ENCODE results near the gene TAB2.

TAB2 gene

GRCh38 chr6:149331043-149331807 lies 13.7 kb downstream of the TAB2 start:
- Histone ChIP-seq H3K27me3 (ENCODE audit: low read depth) (no peaks in the 10 kb centered on the region), H3K9me3 (no peaks in the 10 kb centered on the region), H3K36me3 (replicated peaks) (no peaks in the 10 kb centered on the region), H3K4me3 (no peak overlapping the region), H3K4me1 (peaks cover 65% of the 10 kb centered on the region)
- in situ Hi-C loops (cut with MboI; ENCODE audit: low sequenced_read_pairs), result no loop called here
- no peak for DNase-seq (ENCODE audit: low spot score in 2 of 2)

- H3K4me1 ChIP-seq, result peaks cover 69% of the 10 kb centered on the region
- H3K9me3 ChIP-seq, result no peaks in the 10 kb centered on the region
- H3K4me3 ChIP-seq, result no peak overlapping the region
- no peak for DNase-seq (ENCODE audit: low spot score in 2 of 2)
- no peaks in the 10 kb centered on the region for H3K36me3 ChIP-seq (replicated peaks)
- in situ Hi-C loops (cut with MboI; ENCODE audit: low sequenced_read_pairs), result no loop called here
- H3K27me3 ChIP-seq (ENCODE audit: low read depth), result no peaks in the 10 kb centered on the region
These were observed 14.4 kb downstream of the TAB2 start for GRCh38 chr6:149331871-149332270.

GRCh38 chr6:149332602-149333265 lies 15.2 kb downstream of the TAB2 start:
- Histone ChIP-seq H3K36me3 (replicated peaks) (no peaks in the 10 kb centered on the region), H3K9me3 (no peaks in the 10 kb centered on the region), H3K4me1 (peaks cover 64% of the 10 kb centered on the region), H3K27me3 (ENCODE audit: low read depth) (no peaks in the 10 kb centered on the region), H3K4me3 (no peak overlapping the region)
- peak; percentile 23 to 85 for DNase-seq (ENCODE audit: low spot score in 2 of 2)
- in situ Hi-C loops (cut with MboI; ENCODE audit: low sequenced_read_pairs), result no loop called here

GRCh38 chr6:149333266-149333620 lies 15.7 kb downstream of the TAB2 start:
- Histone ChIP-seq H3K36me3 (replicated peaks) (no peaks in the 10 kb centered on the region), H3K27me3 (ENCODE audit: low read depth) (no peaks in the 10 kb centered on the region), H3K9me3 (no peaks in the 10 kb centered on the region), H3K4me3 (no peak overlapping the region), H3K4me1 (peaks cover 60% of the 10 kb centered on the region)
- DNase-seq (ENCODE audit: low spot score in 2 of 2), result no peak
- in situ Hi-C loops (cut with MboI; ENCODE audit: low sequenced_read_pairs), result no loop called here

- peaks cover 57% of the 10 kb centered on the region for H3K4me1 ChIP-seq
- H3K27me3 ChIP-seq (ENCODE audit: low read depth), result no peaks in the 10 kb centered on the region
- no peaks in the 10 kb centered on the region for H3K36me3 ChIP-seq (replicated peaks)
- no peaks in the 10 kb centered on the region for H3K9me3 ChIP-seq
- no peak for DNase-seq (ENCODE audit: low spot score in 2 of 2)
- H3K4me3 ChIP-seq, result no peak overlapping the region
- in situ Hi-C loops (cut with MboI; ENCODE audit: low sequenced_read_pairs), result no loop called here
These were observed 16.7 kb downstream of the TAB2 start for GRCh38 chr6:149334201-149334600.

- no peak overlapping the region for H3K4me3 ChIP-seq
- H3K36me3 ChIP-seq (replicated peaks), result no peaks in the 10 kb centered on the region
- in situ Hi-C loops (cut with MboI; ENCODE audit: low sequenced_read_pairs), result no loop called here
- H3K9me3 ChIP-seq, result no peaks in the 10 kb centered on the region
- no peaks in the 10 kb centered on the region for H3K27me3 ChIP-seq (ENCODE audit: low read depth)
- peaks cover 53% of the 10 kb centered on the region for H3K4me1 ChIP-seq
- no peak for DNase-seq (ENCODE audit: low spot score in 2 of 2)
These were observed 17.2 kb downstream of the TAB2 start for GRCh38 chr6:149334682-149335160.

GRCh38 chr6:149335924-149336608 lies 18.6 kb downstream of the TAB2 start:
- no peak for DNase-seq (ENCODE audit: low spot score in 2 of 2)
- Histone ChIP-seq H3K9me3 (no peaks in the 10 kb centered on the region), H3K4me1 (peaks cover 47% of the 10 kb centered on the region), H3K27me3 (ENCODE audit: low read depth) (no peaks in the 10 kb centered on the region), H3K36me3 (replicated peaks) (no peaks in the 10 kb centered on the region), H3K4me3 (no peak overlapping the region)
- in situ Hi-C loops (cut with MboI; ENCODE audit: low sequenced_read_pairs), result no loop called here

- peaks cover 42% of the 10 kb centered on the region for H3K4me1 ChIP-seq
- H3K36me3 ChIP-seq (replicated peaks), result no peaks in the 10 kb centered on the region
- no peaks in the 10 kb centered on the region for H3K9me3 ChIP-seq
- no peak overlapping the region for H3K4me3 ChIP-seq
- in situ Hi-C loops (cut with MboI; ENCODE audit: low sequenced_read_pairs), result no loop called here
- H3K27me3 ChIP-seq (ENCODE audit: low read depth), result no peaks in the 10 kb centered on the region
- peak; percentile 38 to 62 for DNase-seq (ENCODE audit: low spot score in 2 of 2)
These were observed 19.1 kb downstream of the TAB2 start for GRCh38 chr6:149336609-149336928.

- in situ Hi-C loops (cut with MboI; ENCODE audit: low sequenced_read_pairs), result no loop called here
- Histone ChIP-seq H3K9me3 (no peaks in the 10 kb centered on the region), H3K4me3 (no peak overlapping the region), H3K36me3 (replicated peaks) (no peaks in the 10 kb centered on the region), H3K4me1 (peaks cover 35% of the 10 kb centered on the region), H3K27me3 (ENCODE audit: low read depth) (no peaks in the 10 kb centered on the region)
- DNase-seq (ENCODE audit: low spot score in 2 of 2), result no peak
These were observed 19.8 kb downstream of the TAB2 start for GRCh38 chr6:149337320-149337719.

GRCh38 chr6:149340200-149340599 lies 22.7 kb downstream of the TAB2 start:
- in situ Hi-C loops (cut with MboI; ENCODE audit: low sequenced_read_pairs), result no loop called here

GRCh38 chr6:149342525-149342924 lies 25.0 kb downstream of the TAB2 start:
- in situ Hi-C loops (cut with MboI; ENCODE audit: low sequenced_read_pairs), result no loop called here
- peaks cover 8% of the 10 kb centered on the region; the same call in 1 of the 2 replicates for H3K4me1 ChIP-seq
- no peaks in the 10 kb centered on the region for H3K36me3 ChIP-seq (replicated peaks)
- no peaks in the 10 kb centered on the region for H3K27me3 ChIP-seq (ENCODE audit: low read depth)
- H3K4me3 ChIP-seq, result no peak overlapping the region
- no peak for DNase-seq (ENCODE audit: low spot score in 2 of 2)
- H3K9me3 ChIP-seq, result no peaks in the 10 kb centered on the region

More at GRCh38 chr6:149340200-149340599, 22.7 kb downstream of the TAB2 start:
- no peaks in the 10 kb centered on the region for H3K36me3 ChIP-seq (replicated peaks)
- no peaks in the 10 kb centered on the region for H3K9me3 ChIP-seq
- H3K4me1 ChIP-seq, result peaks cover 17% of the 10 kb centered on the region
- H3K27me3 ChIP-seq (ENCODE audit: low read depth), result no peaks in the 10 kb centered on the region
- H3K4me3 ChIP-seq, result no peak overlapping the region
- DNase-seq (ENCODE audit: low spot score in 2 of 2), result no peak

GRCh38 chr6:149343501-149343900 lies 26.0 kb downstream of the TAB2 start:
- H3K36me3 ChIP-seq (replicated peaks), result no peaks in the 10 kb centered on the region
- DNase-seq (ENCODE audit: low spot score in 2 of 2), result no peak
- H3K27me3 ChIP-seq (ENCODE audit: low read depth), result no peaks in the 10 kb centered on the region
- peaks cover 8% of the 10 kb centered on the region; the same call in 1 of the 2 replicates for H3K4me1 ChIP-seq
- H3K4me3 ChIP-seq, result no peak overlapping the region
- no peaks in the 10 kb centered on the region for H3K9me3 ChIP-seq
- in situ Hi-C loops (cut with MboI; ENCODE audit: low sequenced_read_pairs), result no loop called here

GRCh38 chr6:149346078-149346477 lies 28.6 kb downstream of the TAB2 start:
- Histone ChIP-seq H3K9me3 (no peaks in the 10 kb centered on the region), H3K27me3 (ENCODE audit: low read depth) (no peaks in the 10 kb centered on the region), H3K4me3 (no peak overlapping the region), H3K4me1 (no peaks in the 10 kb centered on the region), H3K36me3 (replicated peaks) (no peaks in the 10 kb centered on the region)
- DNase-seq (ENCODE audit: low spot score in 2 of 2), result no peak
- in situ Hi-C loops (cut with MboI; ENCODE audit: low sequenced_read_pairs), result no loop called here

- in situ Hi-C loops (cut with MboI; ENCODE audit: low sequenced_read_pairs), result no loop called here
- DNase-seq (ENCODE audit: low spot score in 2 of 2), result no peak
- no peaks in the 10 kb centered on the region for H3K4me1 ChIP-seq
These were observed 29.6 kb downstream of the TAB2 start for GRCh38 chr6:149347067-149347466.

More at GRCh38 chr6:149347067-149347466, 29.6 kb downstream of the TAB2 start:
- H3K4me3 ChIP-seq, result no peak overlapping the region
- no peaks in the 10 kb centered on the region for H3K27me3 ChIP-seq (ENCODE audit: low read depth)
- H3K36me3 ChIP-seq (replicated peaks), result no peaks in the 10 kb centered on the region
- no peaks in the 10 kb centered on the region for H3K9me3 ChIP-seq
